ENCODE results near the gene METAP1.

Gene METAP1

GRCh38 chr4:98994474-98995182, 893 bp upstream of the METAP1 start:
- H3K27ac ChIP-seq (replicated peaks), result peak overlapping the region; percentile 55
- TF ChIP-seq REST (IDR thresholded peaks at IDR 0.05; ENCODE audit: insufficient replicate concordance, low read depth) (no peak), GABPA (IDR thresholded peaks at IDR 0.05; ENCODE audit: low read depth) (no peak), CTCF (IDR thresholded peaks at IDR 0.05; ENCODE audit: insufficient read depth, low read length) (no peak), POLR2AphosphoS5 (IDR thresholded peaks at IDR 0.05; ENCODE audit: low read depth) (no peak), SPI1 (IDR thresholded peaks at IDR 0.05; ENCODE audit: borderline replicate concordance, low read depth) (no peak)
- DNase-seq (ENCODE audit: low read depth in 1 of 2, low spot score in 1 of 2), result peak; percentile 24

GRCh38 chr4:98996056-98996764, 689 bp downstream of the METAP1 start:
- peak in 1 of 2 experiments; percentile 10 for DNase-seq (ENCODE audit: low read depth in 1 of 2, low spot score in 1 of 2)

More at GRCh38 chr4:98994474-98995182, 893 bp upstream of the METAP1 start:
- Histone ChIP-seq H3K27me3 (ENCODE audit: insufficient read depth, poor library complexity, severe bottlenecking) (no peaks in the 10 kb centered on the region), H3K4me3 (replicated peaks; ENCODE audit: insufficient read depth, low read length) (peak overlapping the region; percentile 57)

GRCh38 chr4:98996765-98997068, 1.2 kb downstream of the METAP1 start:
- Histone ChIP-seq H3K4me3 (replicated peaks; ENCODE audit: insufficient read depth, low read length) (peak overlapping the region; percentile 88), H3K27me3 (ENCODE audit: insufficient read depth, poor library complexity, severe bottlenecking) (no peaks in the 10 kb centered on the region), H3K27ac (replicated peaks) (peak overlapping the region; percentile 97)
- peak in 1 of 2 experiments; percentile 12 for DNase-seq (ENCODE audit: low read depth in 1 of 2, low spot score in 1 of 2)
- TF ChIP-seq CTCF (IDR thresholded peaks at IDR 0.05; ENCODE audit: insufficient read depth, low read length) (no peak), GABPA (IDR thresholded peaks at IDR 0.05; ENCODE audit: low read depth) (no peak), REST (IDR thresholded peaks at IDR 0.05; ENCODE audit: insufficient replicate concordance, low read depth) (no peak), SPI1 (IDR thresholded peaks at IDR 0.05; ENCODE audit: borderline replicate concordance, low read depth) (no peak), POLR2AphosphoS5 (IDR thresholded peaks at IDR 0.05; ENCODE audit: low read depth) (no peak)

More at GRCh38 chr4:98996056-98996764, 689 bp downstream of the METAP1 start:
- H3K4me3 ChIP-seq (replicated peaks; ENCODE audit: insufficient read depth, low read length), result peak overlapping the region; percentile 88
- TF ChIP-seq CTCF (IDR thresholded peaks at IDR 0.05; ENCODE audit: insufficient read depth, low read length) (no peak), GABPA (IDR thresholded peaks at IDR 0.05; ENCODE audit: low read depth) (no peak)
- peak overlapping the region; percentile 97 for H3K27ac ChIP-seq (replicated peaks)
- no peaks in the 10 kb centered on the region for H3K27me3 ChIP-seq (ENCODE audit: insufficient read depth, poor library complexity, severe bottlenecking)
